ENCODE measurements around the gene CASP9.
"Not testable (repeated sequence)": the region's sequence is repeated elsewhere in the genome, so short reads cannot be mapped to it uniquely, and the experiment has no call there.

The CASP9 gene

GRCh38 chr1:15525050-15526020 is 1.3 kb upstream of the CASP9 start:
- no peak for DNase-seq

- DNase-seq = peak; percentile 100
Measured at GRCh38 chr1:15524283-15525049, 451 bp upstream of the CASP9 start.

GRCh38 chr1:15523104-15524020 is 653 bp downstream of the CASP9 start:
- peak; percentile 42 for DNase-seq

DNA sequence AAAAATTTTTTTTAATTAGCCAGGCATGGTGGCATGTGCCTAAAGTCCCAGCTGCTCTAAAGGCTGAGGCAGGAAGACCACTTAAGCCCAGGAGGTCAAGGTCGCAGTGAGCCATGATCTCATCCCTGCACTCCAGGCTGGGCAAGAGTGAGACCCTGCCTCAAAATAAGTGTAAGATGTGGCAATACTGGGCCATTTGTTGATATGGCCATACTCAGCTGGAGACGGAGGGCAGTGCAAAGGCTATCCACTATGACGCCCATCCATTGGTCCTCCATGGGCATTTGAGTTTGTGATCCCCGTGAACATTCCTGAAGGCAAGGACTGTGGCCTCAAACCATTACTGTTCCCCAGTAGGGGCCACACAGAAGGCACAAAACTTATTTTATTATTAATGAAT is 1.5 kb downstream of the CASP9 start:
- no peak for DNase-seq

DNA sequence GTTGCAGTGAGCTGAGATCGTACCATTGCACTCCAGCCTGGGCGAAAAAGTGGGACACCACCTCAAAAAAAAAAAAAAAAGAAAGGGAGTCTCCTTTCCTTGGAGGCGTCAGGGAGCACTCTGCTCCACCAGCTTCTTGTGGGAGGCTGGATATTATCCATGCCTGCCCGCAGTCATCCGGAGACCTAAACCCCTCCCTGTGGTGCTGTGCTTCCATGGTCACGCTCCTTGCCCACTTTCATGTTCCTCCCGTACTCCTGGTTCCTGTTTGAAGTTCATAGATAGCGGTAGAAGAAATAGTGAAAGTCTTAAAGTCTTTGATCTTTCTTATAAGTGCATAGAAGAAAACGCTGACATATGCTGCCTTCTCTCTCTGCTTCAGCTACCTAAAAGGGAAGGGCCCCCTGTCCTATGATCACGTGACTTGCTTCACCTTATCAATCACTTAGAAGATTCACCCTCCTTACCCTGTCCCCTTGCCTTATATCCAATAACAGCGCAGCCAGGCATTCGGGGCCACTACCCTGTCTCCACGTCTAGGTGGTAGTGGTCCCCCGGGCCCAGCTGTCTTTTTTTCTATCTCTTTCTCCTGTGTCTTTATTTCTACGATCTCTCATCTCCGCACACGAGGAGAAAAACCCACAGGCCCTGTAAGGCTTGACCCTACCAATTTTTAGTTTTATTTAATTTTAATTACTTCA is 2.7 kb downstream of the CASP9 start:
- not testable (repeated sequence) for DNase-seq

- no peak for DNase-seq
Measured at GRCh38 chr1:15519625-15520024, 4.4 kb downstream of the CASP9 start.

DNA sequence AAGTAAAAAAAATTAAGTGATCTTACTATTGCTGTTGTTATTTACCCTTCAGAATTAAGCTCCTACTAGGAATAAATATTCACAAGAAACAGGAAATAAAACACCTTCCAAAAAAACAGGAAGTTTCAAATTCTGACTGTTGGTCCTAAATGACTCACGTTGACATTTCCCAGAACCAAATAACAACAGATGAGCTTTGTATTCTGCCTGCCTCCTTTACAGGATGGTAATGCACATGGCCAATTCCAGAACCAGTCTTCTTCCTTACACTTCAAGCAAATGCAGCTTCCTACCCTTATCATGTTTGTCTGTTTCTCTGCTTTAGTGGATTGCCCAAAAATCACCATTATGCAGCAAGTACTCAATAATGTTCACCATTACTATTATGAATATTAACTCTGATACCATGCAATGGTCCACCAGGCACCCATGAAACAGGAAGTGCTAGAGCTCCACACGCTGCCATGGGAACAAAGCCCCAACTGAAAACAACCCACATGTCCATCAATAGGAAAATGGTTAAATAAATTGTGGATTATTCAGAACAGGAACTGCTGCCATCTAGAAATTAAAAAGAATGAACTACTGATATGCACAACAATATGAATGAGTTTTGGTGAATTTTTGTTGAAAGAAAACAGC is 8.9 kb downstream of the CASP9 start:
- no peak for DNase-seq

DNA sequence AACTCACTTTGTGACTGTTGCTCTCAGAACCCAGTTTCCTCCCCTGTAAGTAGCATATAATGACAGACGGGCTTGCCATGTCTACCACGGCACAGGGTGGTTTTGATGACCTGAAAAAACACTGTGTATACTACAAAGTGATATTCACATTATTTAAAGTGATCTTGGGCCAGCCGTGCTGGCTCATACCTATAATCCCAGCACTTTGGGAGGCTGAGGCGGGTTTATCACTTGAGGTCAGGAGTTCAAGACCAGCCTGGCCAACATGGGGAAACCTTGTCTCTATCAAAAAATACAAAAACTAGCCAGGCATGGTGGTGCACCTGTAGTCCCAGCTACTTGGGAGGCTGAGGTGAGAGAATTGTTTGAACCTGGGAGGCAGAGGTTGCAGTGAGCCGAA is 9.5 kb downstream of the CASP9 start:
- not testable (repeated sequence) for DNase-seq

- no peak for DNase-seq
Measured at GRCh38 chr1:15513919-15514318, 10.1 kb downstream of the CASP9 start.

DNA sequence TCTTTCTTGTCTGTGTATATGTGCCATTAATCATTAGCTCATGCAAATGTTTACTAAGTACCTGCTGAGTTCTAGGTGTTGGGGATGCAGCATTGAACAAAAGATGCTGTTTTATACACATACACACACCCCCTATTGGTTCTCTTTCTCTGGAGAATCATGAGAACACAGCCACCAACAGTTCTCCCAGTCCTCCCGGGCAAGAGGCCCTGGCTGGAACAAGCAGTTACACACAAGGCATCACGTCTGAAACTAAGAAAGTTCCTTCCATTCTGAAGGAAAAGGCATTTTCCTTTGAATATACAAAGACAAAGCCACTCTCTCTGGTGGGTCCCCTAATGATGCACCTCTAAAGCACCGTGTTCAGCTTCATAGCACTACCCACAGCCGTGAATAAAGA is 10.8 kb downstream of the CASP9 start:
- DNase-seq = no peak

GRCh38 chr1:15510611-15511405 is 13.2 kb downstream of the CASP9 start:
- no peak for DNase-seq

DNA sequence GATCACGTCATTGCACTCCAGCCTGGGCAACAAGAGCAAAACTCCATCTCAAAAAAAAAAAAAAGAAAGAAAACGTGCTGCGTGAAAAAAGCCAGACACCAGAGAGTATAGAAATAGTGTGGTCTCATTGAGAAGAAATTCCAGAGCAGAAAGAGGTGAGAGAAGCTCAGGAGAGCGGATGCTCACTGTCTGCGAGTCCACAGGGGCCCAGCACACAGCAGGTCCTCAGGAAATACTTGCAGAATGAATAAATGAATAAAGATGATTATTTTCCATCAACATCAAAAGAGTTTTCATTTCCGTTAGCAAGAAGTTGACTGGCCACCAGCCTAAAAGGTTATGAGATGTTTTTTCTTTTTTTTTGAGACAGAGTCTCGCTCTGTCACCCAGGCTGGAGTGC is 14.4 kb downstream of the CASP9 start:
- no peak for DNase-seq

DNA sequence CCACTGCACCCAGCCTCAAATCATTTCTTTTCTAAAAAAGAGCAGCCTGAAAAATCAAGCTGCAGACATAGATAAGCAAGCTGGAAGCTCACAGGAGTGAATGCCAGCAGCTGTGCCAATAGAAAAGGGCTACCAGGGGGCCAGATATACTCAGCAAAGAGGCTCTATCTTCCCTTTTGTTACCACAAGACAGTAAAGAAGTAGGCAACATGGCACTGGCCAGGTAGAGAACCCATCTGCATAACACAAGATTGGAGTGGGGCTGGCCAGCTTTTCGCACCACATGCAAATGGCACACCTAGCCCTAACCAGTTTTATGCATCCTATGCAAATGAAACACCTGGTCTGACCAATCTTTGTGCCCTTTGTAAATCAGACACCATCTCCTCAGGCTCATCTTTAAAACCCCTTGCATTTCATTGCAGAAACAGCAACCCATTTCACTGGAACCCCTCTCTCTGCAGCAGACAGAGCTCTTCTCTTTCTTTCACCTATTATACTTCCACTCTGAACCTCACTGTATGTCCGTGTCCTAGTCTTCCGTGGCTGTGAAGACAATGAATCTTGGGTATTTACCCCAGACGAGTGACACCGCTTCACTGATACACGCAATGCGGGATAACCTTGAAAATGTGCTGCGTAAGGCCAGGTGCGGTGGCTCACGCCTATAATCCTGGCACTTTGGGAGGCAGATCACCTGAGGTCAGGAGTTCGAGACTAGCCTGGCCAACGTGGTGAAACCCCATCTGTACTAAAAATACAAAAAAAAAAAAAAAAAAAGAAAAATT is 15.1 kb downstream of the CASP9 start:
- no peak for DNase-seq

DNA sequence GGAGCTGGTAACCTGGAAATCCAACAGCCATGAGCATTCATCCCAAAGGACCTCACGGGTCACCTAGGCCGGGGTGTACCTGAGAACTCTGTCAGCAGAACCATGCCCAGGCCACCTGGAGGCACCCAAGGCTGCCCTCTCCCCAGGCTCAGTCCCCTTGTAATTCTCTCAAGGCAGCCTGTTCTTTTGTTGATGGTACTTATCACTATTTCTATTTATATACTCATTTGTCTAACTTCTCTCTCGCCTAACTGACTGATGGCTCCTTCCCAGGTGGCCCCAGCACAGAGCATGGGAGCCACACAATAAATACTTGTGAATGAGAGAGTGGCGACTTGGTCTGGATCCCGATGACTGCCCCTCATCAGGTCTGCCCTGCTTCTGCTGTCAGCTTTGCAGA is 16.7 kb downstream of the CASP9 start:
- no peak for DNase-seq

GRCh38 chr1:15506831-15507230 is 17.2 kb downstream of the CASP9 start:
- no peak for DNase-seq

DNA sequence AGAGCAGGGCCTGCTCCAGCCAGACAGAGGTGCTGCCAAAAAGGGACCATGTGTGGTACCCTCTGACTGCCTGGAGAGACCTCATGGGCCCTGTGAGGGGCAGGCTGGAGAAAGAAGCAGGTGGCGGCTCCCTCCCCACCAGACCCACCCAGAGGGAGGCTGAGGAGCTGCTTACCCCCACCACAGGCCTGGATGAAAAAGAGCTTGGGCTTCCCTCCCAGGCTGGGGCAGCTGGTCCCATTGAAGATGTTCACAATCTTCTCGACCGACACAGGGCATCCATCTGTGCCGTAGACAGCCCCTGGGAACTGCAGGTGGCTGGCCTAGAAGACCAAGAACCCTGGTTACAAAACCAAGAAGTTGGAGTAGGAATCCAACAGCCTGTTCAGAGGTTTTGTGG is 19.6 kb downstream of the CASP9 start:
- DNase-seq = no peak

DNA sequence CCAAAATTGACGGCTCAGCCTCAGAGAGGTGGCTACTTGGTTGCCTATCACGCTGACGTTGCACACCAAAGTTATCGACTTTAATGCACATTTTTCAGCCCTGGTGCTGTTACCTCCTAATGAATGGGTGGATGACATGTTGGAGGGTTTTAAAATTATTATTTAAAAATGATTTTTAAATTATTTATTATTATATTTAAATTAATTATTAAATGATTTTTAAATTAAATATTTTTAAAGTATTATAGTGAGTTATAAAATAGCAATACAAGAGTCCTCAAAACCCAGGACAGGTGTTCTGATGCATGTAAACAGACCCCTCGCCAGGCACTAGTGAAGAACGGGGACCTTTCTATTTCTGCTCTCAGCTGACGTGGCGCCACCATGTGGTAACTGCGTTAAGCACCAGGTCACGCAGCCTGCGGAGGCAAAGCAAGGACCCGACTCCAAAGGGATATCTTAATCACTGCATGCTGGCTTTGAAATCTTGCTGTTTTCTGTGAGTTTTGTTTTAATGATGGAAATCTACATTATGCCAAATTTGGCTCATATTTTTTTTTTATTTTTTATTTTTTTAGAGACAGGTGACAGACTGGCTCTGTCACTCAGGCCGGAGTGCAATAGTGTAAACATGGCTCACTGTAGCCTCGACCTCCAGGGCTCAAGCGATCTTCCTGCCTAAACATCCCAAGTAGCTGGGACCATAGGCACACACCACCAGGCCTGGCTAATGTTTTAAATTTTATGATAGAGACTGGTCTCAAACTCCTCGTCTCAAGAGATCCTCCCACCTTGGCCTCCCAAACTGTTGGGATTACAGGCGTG is 22.6 kb downstream of the CASP9 start:
- DNase-seq = peak; percentile 4

GRCh38 chr1:15500184-15501178 is 23.5 kb downstream of the CASP9 start:
- DNase-seq = no peak

Measured in effector CD8-positive, alpha-beta T cell (primary cell).